GM23338 (cell line): Measurements from ENCODE around the gene TSC22D2. TPM values are rescaled to one million over a fixed set of nuclear protein-coding genes. Genes with fewer than 3 reads are reported as not detected.

ENCODE experiments used
- ATAC-seq: fragments of 200-7000 bp; cut with Tn5 transposase; 3 replicates; pipeline ENCODE4 v1.9.1; 2020
- DNase-seq: peaks from one replicate; pipeline ENCODE4 v3.0.0-alpha.2; 2015; ENCODE audit warnings: low spot score
- H2AFZ ChIP-seq: fragments of 200-600 bp; sonication (generic); 2 replicates; pipeline ENCODE4 v1.8.0; 2016; ENCODE audit warnings: antibody characterized with exemption, mild to moderate bottlenecking, moderate library complexity
- H3F3A ChIP-seq: fragments of 200-600 bp; sonication (generic); replicated peaks from 2 replicates; pipeline ENCODE4 v1.8.0; 2017; ENCODE audit warnings: antibody characterized with exemption, mixed run types, low read depth
- H3K27ac ChIP-seq: fragments of 200-600 bp; sonication (generic); 2 replicates; pipeline ENCODE4 v1.6.1; 2016; ENCODE audit warnings: low read depth
- H3K27me3 ChIP-seq: fragments of 200-600 bp; sonication (generic); 2 replicates; pipeline ENCODE4 v1.8.0; 2016; ENCODE audit warnings: mild to moderate bottlenecking, mixed run types, moderate library complexity; ENCODE audit not compliant: insufficient read depth
- H3K36me3 ChIP-seq: fragments of 200-600 bp; sonication (generic); 2 replicates; pipeline ENCODE4 v1.8.0; 2016; ENCODE audit warnings: mild to moderate bottlenecking; ENCODE audit not compliant: insufficient read depth
- H3K4me1 ChIP-seq: fragments of 200-600 bp; sonication (generic); 2 replicates; pipeline ENCODE4 v1.8.0; 2016; ENCODE audit warnings: mild to moderate bottlenecking, moderate library complexity; ENCODE audit not compliant: insufficient read depth
- H3K4me2 ChIP-seq: fragments of 200-600 bp; sonication (generic); 2 replicates; pipeline ENCODE4 v1.7.1; 2017; ENCODE audit warnings: mixed run types
- H3K4me3 ChIP-seq: fragments of 200-600 bp; sonication (generic); 2 replicates; pipeline ENCODE4 v1.6.1; 2016; ENCODE audit warnings: mixed run types
- H3K79me2 ChIP-seq: fragments of 200-600 bp; sonication (generic); replicated peaks from 2 replicates; pipeline ENCODE4 v1.8.0; 2017; ENCODE audit warnings: mild to moderate bottlenecking; ENCODE audit not compliant: insufficient read depth
- H3K9me2 ChIP-seq: fragments of 200-600 bp; sonication (generic); 2 replicates; pipeline ENCODE4 v1.8.0; 2017; ENCODE audit not compliant: insufficient read depth
- H4K20me1 ChIP-seq: fragments of 200-600 bp; sonication (generic); replicated peaks from 2 replicates; pipeline ENCODE4 v1.8.0; 2017; ENCODE audit warnings: mild to moderate bottlenecking; ENCODE audit not compliant: insufficient read depth
- H3K27ac Mint-ChIP-seq: 2 replicates; pipeline ENCODE4 v1.8.0; 2020; ENCODE audit warnings: inconsistent platforms, mild to moderate bottlenecking, moderate library complexity, mixed read lengths
- H3K27me3 Mint-ChIP-seq: 3 replicates; pipeline ENCODE4 v1.8.0; 2022; ENCODE audit warnings: low read depth, mild to moderate bottlenecking, moderate library complexity, mixed read lengths, inconsistent platforms; ENCODE audit not compliant: insufficient read depth, poor library complexity
- H3K36me3 Mint-ChIP-seq: 3 replicates; pipeline ENCODE4 v1.8.0; 2021; ENCODE audit warnings: low read depth, mild to moderate bottlenecking, inconsistent platforms, moderate library complexity, mixed read lengths
- H3K4me1 Mint-ChIP-seq: 3 replicates; pipeline ENCODE4 v1.8.0; 2020; ENCODE audit warnings: mild to moderate bottlenecking, inconsistent platforms, mixed read lengths
- H3K4me3 Mint-ChIP-seq: 3 replicates; pipeline ENCODE4 v1.8.0; 2021; ENCODE audit warnings: moderate library complexity, mild to moderate bottlenecking, inconsistent platforms, mixed read lengths
- H3K9me3 Mint-ChIP-seq: 3 replicates; pipeline ENCODE4 v1.8.0; 2020; ENCODE audit warnings: moderate library complexity, mild to moderate bottlenecking, inconsistent platforms, mixed read lengths
- JUNB ChIP-seq: IDR thresholded peaks from one replicate; pipeline ENCODE4 v1.6.1; 2016; ENCODE audit warnings: antibody characterized with exemption; ENCODE audit not compliant: unreplicated experiment
- NANOG ChIP-seq: IDR thresholded peaks from 2 replicates; pipeline ENCODE4 v1.6.1; 2016; ENCODE audit warnings: antibody characterized with exemption, borderline replicate concordance
- polyA plus RNA-seq: library from polyadenylated mRNA; unstranded; fragments of >200 nt; fragmentation: Nextera tagmentation; extraction: Ambion mirVana; gene quantifications from 2 replicates; pipeline ENCODE4 v1.2.1, GENCODE V29; 2016
- total RNA-seq: library from RNA; depleted of rRNA; stranded (reverse); fragments of >200 nt; shearing (Covaris generic); gene quantifications from 2 replicates; pipeline ENCODE4 v1.2.3, GENCODE V29; 2014
- TF ChIP-seq, protein P1 (sequence below): fragments of 250-450 bp; sonication (Bioruptor Pico); IDR thresholded peaks from 2 replicates; pipeline ENCODE4 v1.5.0; 2020; ENCODE audit warnings: mild to moderate bottlenecking, moderate library complexity

The TSC22D2 gene
- total and polyA plus RNA-seq, 2 experiments from 2014 or later, result 18.6 to 34.2 TPM

DNA sequence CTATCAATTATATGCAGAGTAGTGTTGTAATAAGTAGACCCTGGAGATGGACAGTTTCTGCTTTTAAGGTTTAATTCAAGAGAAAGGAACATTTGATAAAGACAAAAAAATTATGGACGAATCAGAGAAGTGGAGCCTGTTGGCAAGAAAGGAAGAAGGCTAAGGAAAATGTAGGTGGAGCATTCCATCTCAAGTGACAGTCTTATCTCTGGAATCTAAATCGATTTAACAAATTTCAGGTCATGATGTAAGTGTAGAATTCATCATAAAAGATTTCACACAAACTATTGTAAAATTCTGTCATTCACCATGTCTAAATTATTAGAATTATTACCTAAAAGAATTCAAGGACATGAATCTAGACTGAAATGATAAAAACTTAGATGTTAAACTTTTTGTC lies 36.3 kb downstream of the TSC22D2 start:
- peaks cover 14% of the 10 kb centered on the region for H3K4me1 Mint-ChIP-seq
- Histone ChIP-seq H3K79me2 (peaks cover 33% of the 10 kb centered on the region), H4K20me1 (peaks cover 4% of the 10 kb centered on the region)

More for the DNA sequence above, 36.3 kb downstream of the TSC22D2 start:
- Histone ChIP-seq H3F3A (no peaks in the 10 kb centered on the region), H3K4me3 (no peak overlapping the region), H3K27me3 (no peaks in the 10 kb centered on the region), H3K27ac (no peak overlapping the region), H2AFZ (no peak overlapping the region), H3K9me2 (no peaks in the 10 kb centered on the region), H3K4me1 (peaks cover 11% of the 10 kb centered on the region; the same call in 1 of the 2 replicates), H3K4me2 (no peak overlapping the region), H3K36me3 (no peaks in the 10 kb centered on the region)
- Mint-ChIP-seq H3K9me3 (no peaks in the 10 kb centered on the region), H3K27me3 (no peaks in the 10 kb centered on the region), H3K27ac (no peak overlapping the region), H3K36me3 (peaks cover 7% of the 10 kb centered on the region; the same call in 2 of the 3 replicates), H3K4me3 (no peak overlapping the region)
- TF ChIP-seq, protein P1, sequence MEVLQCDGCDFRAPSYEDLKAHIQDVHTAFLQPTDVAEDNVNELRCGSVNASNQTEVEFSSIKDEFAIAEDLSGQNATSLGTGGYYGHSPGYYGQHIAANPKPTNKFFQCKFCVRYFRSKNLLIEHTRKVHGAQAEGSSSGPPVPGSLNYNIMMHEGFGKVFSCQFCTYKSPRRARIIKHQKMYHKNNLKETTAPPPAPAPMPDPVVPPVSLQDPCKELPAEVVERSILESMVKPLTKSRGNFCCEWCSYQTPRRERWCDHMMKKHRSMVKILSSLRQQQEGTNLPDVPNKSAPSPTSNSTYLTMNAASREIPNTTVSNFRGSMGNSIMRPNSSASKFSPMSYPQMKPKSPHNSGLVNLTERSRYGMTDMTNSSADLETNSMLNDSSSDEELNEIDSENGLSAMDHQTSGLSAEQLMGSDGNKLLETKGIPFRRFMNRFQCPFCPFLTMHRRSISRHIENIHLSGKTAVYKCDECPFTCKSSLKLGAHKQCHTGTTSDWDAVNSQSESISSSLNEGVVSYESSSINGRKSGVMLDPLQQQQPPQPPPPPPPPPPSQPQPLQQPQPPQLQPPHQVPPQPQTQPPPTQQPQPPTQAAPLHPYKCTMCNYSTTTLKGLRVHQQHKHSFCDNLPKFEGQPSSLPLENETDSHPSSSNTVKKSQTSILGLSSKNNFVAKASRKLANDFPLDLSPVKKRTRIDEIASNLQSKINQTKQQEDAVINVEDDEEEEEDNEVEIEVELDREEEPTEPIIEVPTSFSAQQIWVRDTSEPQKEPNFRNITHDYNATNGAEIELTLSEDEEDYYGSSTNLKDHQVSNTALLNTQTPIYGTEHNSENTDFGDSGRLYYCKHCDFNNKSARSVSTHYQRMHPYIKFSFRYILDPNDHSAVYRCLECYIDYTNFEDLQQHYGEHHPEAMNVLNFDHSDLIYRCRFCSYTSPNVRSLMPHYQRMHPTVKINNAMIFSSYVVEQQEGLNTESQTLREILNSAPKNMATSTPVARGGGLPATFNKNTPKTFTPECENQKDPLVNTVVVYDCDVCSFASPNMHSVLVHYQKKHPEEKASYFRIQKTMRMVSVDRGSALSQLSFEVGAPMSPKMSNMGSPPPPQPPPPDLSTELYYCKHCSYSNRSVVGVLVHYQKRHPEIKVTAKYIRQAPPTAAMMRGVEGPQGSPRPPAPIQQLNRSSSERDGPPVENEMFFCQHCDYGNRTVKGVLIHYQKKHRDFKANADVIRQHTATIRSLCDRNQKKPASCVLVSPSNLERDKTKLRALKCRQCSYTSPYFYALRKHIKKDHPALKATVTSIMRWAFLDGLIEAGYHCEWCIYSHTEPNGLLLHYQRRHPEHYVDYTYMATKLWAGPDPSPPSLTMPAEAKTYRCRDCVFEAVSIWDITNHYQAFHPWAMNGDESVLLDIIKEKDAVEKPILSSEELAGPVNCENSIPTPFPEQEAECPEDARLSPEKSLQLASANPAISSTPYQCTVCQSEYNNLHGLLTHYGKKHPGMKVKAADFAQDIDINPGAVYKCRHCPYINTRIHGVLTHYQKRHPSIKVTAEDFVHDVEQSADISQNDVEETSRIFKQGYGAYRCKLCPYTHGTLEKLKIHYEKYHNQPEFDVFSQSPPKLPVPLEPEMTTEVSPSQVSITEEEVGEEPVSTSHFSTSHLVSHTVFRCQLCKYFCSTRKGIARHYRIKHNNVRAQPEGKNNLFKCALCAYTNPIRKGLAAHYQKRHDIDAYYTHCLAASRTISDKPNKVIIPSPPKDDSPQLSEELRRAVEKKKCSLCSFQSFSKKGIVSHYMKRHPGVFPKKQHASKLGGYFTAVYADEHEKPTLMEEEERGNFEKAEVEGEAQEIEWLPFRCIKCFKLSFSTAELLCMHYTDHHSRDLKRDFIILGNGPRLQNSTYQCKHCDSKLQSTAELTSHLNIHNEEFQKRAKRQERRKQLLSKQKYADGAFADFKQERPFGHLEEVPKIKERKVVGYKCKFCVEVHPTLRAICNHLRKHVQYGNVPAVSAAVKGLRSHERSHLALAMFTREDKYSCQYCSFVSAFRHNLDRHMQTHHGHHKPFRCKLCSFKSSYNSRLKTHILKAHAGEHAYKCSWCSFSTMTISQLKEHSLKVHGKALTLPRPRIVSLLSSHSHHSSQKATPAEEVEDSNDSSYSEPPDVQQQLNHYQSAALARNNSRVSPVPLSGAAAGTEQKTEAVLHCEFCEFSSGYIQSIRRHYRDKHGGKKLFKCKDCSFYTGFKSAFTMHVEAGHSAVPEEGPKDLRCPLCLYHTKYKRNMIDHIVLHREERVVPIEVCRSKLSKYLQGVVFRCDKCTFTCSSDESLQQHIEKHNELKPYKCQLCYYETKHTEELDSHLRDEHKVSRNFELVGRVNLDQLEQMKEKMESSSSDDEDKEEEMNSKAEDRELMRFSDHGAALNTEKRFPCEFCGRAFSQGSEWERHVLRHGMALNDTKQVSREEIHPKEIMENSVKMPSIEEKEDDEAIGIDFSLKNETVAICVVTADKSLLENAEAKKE (CRISPR knock-in tag), result no peak
- TF ChIP-seq JUNB (no peak), NANOG (no peak)
- no peak for ATAC-seq
- DNase-seq, result no peak
